Activated CD4-positive, alpha-beta T cell treated with anti-CD3 and anti-CD28 coated beads, Interleukin-2, amount 10 ng/mL, durations not matched to agents 7 days and 5 days (primary cell): ENCODE data around the gene CNOT6. TPM values are rescaled to one million over a fixed set of nuclear protein-coding genes. Genes with fewer than 3 reads are reported as not detected.
"Not testable (repeated sequence)": the region's sequence is repeated elsewhere in the genome, so short reads cannot be mapped to it uniquely, and the experiment has no call there.

ENCODE experiments used
- CTCF ChIA-PET: fragments of 350-600 bp; sonication (Branson Sonifier 250); formaldehyde crosslinking; loops from one replicate; lab custom pipeline; 2021; ENCODE audit warnings: antibody characterized with exemption; lab: Charles Lee
- POLR2A ChIA-PET: fragments of 350-600 bp; sonication (Branson Sonifier 250); formaldehyde crosslinking; loops from one replicate; lab custom pipeline; 2021; ENCODE audit warnings: antibody characterized with exemption; lab: Charles Lee
- DNase-seq: peaks from one replicate; pipeline ENCODE4 v3.0.0-alpha.2; 2020
- H3K27ac Mint-ChIP-seq: one replicate; pipeline ENCODE4 v1.8.0; 2021; ENCODE audit warnings: mild to moderate bottlenecking, moderate library complexity, mixed read lengths
- H3K27me3 Mint-ChIP-seq: one replicate; pipeline ENCODE4 v1.8.0; 2021; ENCODE audit warnings: mixed read lengths
- H3K36me3 Mint-ChIP-seq: one replicate; pipeline ENCODE4 v1.8.0; 2021; ENCODE audit warnings: low read depth, mixed read lengths
- H3K4me1 Mint-ChIP-seq: one replicate; pipeline ENCODE4 v1.8.0; 2021; ENCODE audit warnings: mixed read lengths
- H3K4me3 Mint-ChIP-seq: one replicate; pipeline ENCODE4 v1.8.0; 2021; ENCODE audit warnings: mild to moderate bottlenecking, moderate library complexity, mixed read lengths
- H3K9me3 Mint-ChIP-seq: one replicate; pipeline ENCODE4 v1.8.0; 2021; ENCODE audit warnings: mixed read lengths
- total RNA-seq, 2 experiments: library from RNA; stranded (reverse); gene quantifications; one replicate each; pipeline ENCODE4 v1.2.3, GENCODE V29; 2021

The CNOT6 gene
- total RNA-seq, 2 experiments from 2014 or later, result 38.3 to 44.8 TPM

DNA sequence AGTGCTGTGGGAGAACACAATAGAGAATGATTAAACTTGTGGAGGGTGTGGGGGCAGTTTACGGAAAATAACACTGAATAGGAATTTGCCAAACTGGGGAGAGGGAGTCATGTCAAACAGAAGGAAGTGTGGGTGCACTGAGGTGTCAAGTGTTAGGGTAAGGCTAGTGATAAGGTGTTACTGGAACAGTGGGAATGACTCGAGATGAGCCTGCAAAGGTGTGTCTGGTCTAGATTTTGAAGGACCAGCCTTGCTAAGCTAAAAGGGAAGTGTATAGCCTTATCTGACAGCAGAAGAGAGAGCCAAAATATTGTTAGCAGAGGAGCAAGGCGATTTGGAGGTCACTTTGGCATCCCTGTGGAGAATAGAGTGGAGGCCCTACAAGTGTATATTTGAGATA is 4.2 kb downstream of the CNOT6 start:
- Mint-ChIP-seq H3K27me3 (no peaks in the 10 kb centered on the region), H3K9me3 (peaks cover 1% of the 10 kb centered on the region), H3K36me3 (peaks cover 12% of the 10 kb centered on the region), H3K4me1 (peaks cover 33% of the 10 kb centered on the region), H3K4me3 (no peak overlapping the region), H3K27ac (no peak overlapping the region)
- ChIA-PET CTCF (no interaction called here), POLR2A (no interaction called here)
- no peak for DNase-seq

DNA sequence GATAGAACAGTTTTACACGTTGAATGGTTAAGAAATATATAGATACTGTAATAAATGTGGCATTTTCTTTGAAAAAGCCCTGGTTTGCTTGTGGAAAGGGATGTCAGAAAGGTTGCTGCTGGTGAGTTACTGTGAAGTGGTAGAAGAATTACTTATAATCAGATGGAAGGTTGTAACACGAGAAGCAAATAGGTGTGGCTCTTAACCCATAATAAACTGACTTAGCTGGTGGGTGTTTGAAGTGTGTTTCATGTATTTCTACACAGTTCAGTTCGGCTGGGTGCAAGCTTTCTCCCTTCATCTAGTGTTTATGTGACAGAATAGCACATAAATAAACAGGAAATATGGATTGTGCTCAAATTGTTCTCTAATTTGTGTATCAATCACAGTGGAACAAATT is 5.5 kb downstream of the CNOT6 start:
- peak overlapping the region; percentile 11 for H3K27ac Mint-ChIP-seq
- POLR2A ChIA-PET, result no interaction called here
- DNase-seq, result no peak

DNA sequence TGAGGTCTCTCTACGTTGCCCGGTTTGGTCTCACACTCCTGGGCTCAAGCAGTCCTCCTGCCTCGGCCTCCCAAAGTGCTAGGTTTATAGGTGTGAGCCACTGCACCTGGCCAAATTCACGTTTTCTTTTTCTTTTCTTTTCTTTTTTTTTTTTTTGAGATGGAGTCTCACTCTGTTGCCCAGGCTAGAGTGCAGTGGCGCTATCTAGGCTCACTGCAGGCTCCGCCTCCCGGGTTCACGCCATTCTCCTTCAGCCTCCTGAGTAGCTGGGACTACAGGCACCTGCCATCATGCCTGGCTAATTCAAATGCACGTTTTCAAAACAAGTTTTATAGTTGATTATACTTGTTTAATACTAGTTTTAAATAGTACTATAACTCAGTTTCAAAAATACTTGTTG is 6.1 kb downstream of the CNOT6 start:
- H3K27ac Mint-ChIP-seq, DNase-seq, POLR2A ChIA-PET, H3K27me3 Mint-ChIP-seq, H3K4me3 Mint-ChIP-seq, H3K9me3 Mint-ChIP-seq, CTCF ChIA-PET: not testable (repeated sequence)
- peaks cover 27% of the 10 kb centered on the region for H3K4me1 Mint-ChIP-seq
- H3K36me3 Mint-ChIP-seq, result peaks cover 17% of the 10 kb centered on the region

More for the DNA sequence above, 5.5 kb downstream of the CNOT6 start:
- Mint-ChIP-seq H3K4me3 (no peak overlapping the region), H3K36me3 (peaks cover 18% of the 10 kb centered on the region), H3K9me3 (peaks cover 2% of the 10 kb centered on the region), H3K4me1 (peaks cover 29% of the 10 kb centered on the region), H3K27me3 (no peaks in the 10 kb centered on the region)
- CTCF ChIA-PET, result interaction anchor here (0.6 to 0.9 kb wide), 2 partner anchors 21 to 382 kb away, joined by 3 read pairs; no protein-coding TSS in a partner anchor

DNA sequence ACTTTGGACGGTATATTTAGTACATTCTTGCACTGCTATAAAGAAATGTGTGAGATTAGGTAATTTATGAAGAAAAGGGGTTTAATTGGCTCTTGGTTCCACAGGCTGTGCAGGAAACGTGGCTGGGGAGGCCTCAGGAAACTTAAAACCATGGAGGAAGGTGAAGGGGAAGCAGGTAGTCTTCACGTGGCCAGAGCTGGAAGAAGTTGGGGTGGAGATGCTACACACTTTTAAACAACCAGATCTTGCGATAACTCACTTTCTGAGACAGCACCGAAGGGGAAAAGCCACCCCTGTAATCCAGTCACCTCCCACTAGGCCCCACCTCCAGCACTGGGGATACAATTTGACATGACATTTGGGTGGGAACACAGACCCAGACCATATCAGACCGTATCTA is 13.5 kb downstream of the CNOT6 start:
- no peak overlapping the region for H3K4me3 Mint-ChIP-seq
- CTCF ChIA-PET, result no interaction called here
- H3K4me1 Mint-ChIP-seq, result peaks cover 19% of the 10 kb centered on the region

DNA sequence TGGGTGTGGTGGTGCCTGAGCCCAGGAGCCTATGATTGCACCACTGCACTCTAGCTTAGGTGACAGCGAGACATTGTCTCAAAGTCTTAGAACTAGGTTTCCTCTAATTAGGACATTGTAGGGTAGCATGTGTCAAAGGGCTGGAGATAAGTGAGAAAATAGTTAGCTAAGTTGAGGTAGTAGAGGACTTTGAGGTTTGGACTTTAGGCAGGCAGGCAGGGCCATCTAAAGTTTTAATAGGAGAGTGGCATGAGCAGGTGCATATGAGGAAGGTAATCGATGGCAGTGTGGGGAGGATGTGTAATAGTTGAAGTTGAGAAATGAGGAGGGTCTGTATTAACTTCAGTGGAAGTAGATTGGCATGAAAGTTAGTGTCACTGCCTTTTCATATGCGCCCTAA is 21.1 kb downstream of the CNOT6 start:
- Mint-ChIP-seq H3K9me3 (no peaks in the 10 kb centered on the region), H3K27ac (no peak overlapping the region), H3K4me1 (peaks cover 21% of the 10 kb centered on the region), H3K27me3 (no peaks in the 10 kb centered on the region), H3K36me3 (peaks cover 15% of the 10 kb centered on the region), H3K4me3 (no peak overlapping the region)
- POLR2A ChIA-PET, result no interaction called here
- no peak for DNase-seq
- CTCF ChIA-PET, result interaction anchor here (0.7 kb wide), 1 partner anchor 43 kb away, joined by 3 read pairs; no protein-coding TSS in a partner anchor

More for the DNA sequence above, 13.5 kb downstream of the CNOT6 start:
- DNase-seq, result no peak
- POLR2A ChIA-PET, result no interaction called here
- no peak overlapping the region for H3K27ac Mint-ChIP-seq
- peaks cover 2% of the 10 kb centered on the region for H3K9me3 Mint-ChIP-seq
- H3K36me3 Mint-ChIP-seq, result peaks cover 26% of the 10 kb centered on the region
- H3K27me3 Mint-ChIP-seq, result no peaks in the 10 kb centered on the region

DNA sequence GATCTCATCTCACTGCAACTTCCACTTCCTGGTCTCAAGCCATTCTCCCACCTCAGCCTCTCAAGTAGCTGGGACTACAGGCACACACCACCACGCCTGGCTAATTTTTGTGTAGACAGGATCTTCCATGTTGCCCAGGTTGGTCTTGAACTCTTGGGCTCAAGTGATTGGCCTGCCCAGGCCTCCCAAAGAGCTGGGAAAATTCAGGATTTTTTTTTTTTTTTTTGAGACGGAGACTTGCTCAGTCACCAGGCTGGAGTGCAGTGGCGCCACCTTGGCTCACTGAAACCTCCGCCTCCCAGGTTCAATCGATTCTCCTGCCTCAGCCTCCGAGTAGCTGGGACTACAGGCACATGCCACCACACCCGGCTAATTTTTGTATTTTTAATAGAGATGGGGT is 21.8 kb downstream of the CNOT6 start:
- CTCF ChIA-PET, result interaction anchor here (0.7 kb wide), 1 partner anchor 42 kb away, joined by 3 read pairs; no protein-coding TSS in a partner anchor
- DNase-seq, H3K4me3 Mint-ChIP-seq, H3K9me3 Mint-ChIP-seq, H3K27me3 Mint-ChIP-seq, H3K27ac Mint-ChIP-seq, POLR2A ChIA-PET: not testable (repeated sequence)
- peaks cover 15% of the 10 kb centered on the region for H3K36me3 Mint-ChIP-seq
- peaks cover 22% of the 10 kb centered on the region for H3K4me1 Mint-ChIP-seq

DNA sequence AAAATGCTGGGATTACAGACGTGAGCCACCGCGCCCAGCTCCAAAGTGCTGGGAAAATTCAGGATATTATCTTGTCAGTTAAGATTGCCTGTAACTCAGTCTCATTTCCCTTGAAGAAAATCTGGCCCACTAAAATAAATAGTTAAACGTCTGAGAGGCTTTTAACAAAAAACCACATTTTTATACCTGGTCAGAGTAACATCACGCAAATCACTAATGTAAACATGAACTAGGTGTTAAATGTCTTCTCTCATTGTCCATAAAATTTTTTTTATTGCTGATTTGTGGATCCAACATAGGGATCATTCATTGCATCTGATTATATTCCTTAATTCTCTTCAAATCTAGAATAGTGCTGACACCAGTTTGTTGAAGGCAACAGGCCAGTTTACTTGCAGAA is 22.3 kb downstream of the CNOT6 start:
- no peak overlapping the region for H3K4me3 Mint-ChIP-seq
- H3K27me3 Mint-ChIP-seq, result no peaks in the 10 kb centered on the region
- no peaks in the 10 kb centered on the region for H3K9me3 Mint-ChIP-seq
- ChIA-PET POLR2A (no interaction called here), CTCF (no interaction called here)
- H3K4me1 Mint-ChIP-seq, result peaks cover 23% of the 10 kb centered on the region
- H3K27ac Mint-ChIP-seq, result no peak overlapping the region
- H3K36me3 Mint-ChIP-seq, result peaks cover 15% of the 10 kb centered on the region
- DNase-seq, result no peak

DNA sequence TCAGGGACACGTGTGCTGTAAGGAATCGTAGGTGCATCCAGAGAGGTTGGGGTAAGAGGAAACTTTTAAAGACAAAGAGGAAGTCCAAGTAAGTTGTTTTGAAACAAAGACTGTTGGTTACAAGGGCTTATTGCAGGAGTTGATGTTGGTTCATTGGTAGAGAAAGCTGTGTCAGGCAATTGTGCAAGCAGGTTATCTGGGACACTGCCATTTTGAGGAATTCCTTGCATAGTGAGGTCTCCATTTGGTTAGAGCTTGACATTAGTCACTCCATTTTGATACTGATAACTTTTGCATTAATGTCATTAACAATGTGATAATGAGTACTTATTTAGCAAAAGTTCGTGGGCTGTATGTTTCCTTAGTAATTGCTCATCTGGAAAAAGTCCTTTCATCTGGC is 24.9 kb downstream of the CNOT6 start:
- no peaks in the 10 kb centered on the region for H3K27me3 Mint-ChIP-seq
- ChIA-PET CTCF (interaction anchor here (0.7 kb wide), 1 partner anchor 77 kb away, joined by 3 read pairs; no protein-coding TSS in a partner anchor), POLR2A (no interaction called here)
- no peaks in the 10 kb centered on the region for H3K9me3 Mint-ChIP-seq
- DNase-seq, result no peak
- H3K4me1 Mint-ChIP-seq, result peaks cover 41% of the 10 kb centered on the region
- no peak overlapping the region for H3K4me3 Mint-ChIP-seq
- peaks cover 11% of the 10 kb centered on the region for H3K36me3 Mint-ChIP-seq
- no peak overlapping the region for H3K27ac Mint-ChIP-seq

DNA sequence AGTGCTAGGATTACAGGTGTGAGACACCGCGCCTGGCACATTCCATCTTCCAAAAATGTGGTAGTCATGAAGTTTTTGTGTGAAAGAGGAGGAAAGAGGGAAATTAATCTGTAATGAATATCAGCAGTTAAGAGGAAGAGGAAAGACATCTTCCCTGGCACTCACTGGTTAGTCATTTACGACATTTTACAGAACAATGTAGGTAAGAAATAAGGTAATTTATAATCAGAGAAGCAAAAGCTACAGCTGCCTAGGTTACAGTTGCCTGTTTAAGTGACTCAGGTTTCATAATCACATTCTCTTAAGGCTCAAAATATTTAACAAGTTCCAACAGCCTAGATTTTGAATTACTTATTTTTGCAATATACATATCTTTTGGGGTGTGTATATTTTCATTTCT is 26.9 kb downstream of the CNOT6 start:
- CTCF ChIA-PET, result no interaction called here
- POLR2A ChIA-PET, result no interaction called here
- H3K27me3 Mint-ChIP-seq, result no peaks in the 10 kb centered on the region
- no peaks in the 10 kb centered on the region for H3K9me3 Mint-ChIP-seq
- H3K27ac Mint-ChIP-seq, result no peak overlapping the region
- H3K36me3 Mint-ChIP-seq, result peaks cover 9% of the 10 kb centered on the region
- DNase-seq, result no peak
- peaks cover 45% of the 10 kb centered on the region for H3K4me1 Mint-ChIP-seq
- H3K4me3 Mint-ChIP-seq, result no peak overlapping the region

DNA sequence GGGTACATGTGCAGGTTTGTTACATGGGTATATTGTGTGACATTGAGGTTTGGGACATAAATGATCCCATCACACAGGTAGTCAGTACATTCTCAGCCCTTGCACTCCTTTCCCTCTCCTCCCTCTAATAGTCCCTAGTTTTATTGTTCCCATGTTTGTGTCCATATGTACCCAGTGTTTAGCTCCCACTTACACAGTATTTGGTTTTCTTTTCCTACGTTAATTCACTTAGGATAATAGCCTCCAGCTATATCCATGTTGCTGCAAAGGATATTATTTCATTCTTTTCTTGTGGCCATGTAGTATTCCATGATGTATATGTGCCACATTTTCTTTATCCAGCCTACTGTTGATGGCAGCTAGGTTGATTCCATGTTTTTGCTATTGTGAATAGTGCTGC is 27.4 kb downstream of the CNOT6 start:
- peaks cover 9% of the 10 kb centered on the region for H3K36me3 Mint-ChIP-seq
- no peak overlapping the region for H3K27ac Mint-ChIP-seq
- no peaks in the 10 kb centered on the region for H3K27me3 Mint-ChIP-seq
- CTCF ChIA-PET, result no interaction called here
- DNase-seq, result no peak
- no peak overlapping the region for H3K4me3 Mint-ChIP-seq
- POLR2A ChIA-PET, result no interaction called here
- no peaks in the 10 kb centered on the region for H3K9me3 Mint-ChIP-seq
- H3K4me1 Mint-ChIP-seq, result peaks cover 50% of the 10 kb centered on the region

DNA sequence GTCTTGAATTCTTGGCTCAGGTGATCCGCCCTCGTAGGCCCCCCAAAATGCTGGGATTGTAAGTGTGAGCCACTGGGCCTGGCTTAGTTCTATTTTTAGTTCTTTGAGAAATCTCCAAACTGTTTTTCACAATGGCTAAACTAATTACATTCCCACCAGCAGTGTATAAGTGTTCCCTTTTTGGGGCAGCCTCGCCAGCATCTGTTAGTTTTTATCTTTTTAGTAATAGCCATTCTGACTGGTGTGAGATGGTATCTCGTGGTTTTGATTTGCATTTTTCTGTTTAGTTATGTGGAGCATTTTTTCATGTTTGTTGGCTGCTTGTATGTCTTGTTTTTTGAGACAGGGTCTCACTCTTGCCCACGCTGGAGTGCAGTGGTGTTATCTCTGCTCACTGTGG is 28.2 kb downstream of the CNOT6 start:
- no peak overlapping the region for H3K27ac Mint-ChIP-seq
- H3K4me3 Mint-ChIP-seq, result no peak overlapping the region
- peaks cover 8% of the 10 kb centered on the region for H3K36me3 Mint-ChIP-seq
- CTCF ChIA-PET, result no interaction called here
- no peaks in the 10 kb centered on the region for H3K27me3 Mint-ChIP-seq
- no peaks in the 10 kb centered on the region for H3K9me3 Mint-ChIP-seq
- no peak for DNase-seq
- peaks cover 50% of the 10 kb centered on the region for H3K4me1 Mint-ChIP-seq
- POLR2A ChIA-PET, result no interaction called here

DNA sequence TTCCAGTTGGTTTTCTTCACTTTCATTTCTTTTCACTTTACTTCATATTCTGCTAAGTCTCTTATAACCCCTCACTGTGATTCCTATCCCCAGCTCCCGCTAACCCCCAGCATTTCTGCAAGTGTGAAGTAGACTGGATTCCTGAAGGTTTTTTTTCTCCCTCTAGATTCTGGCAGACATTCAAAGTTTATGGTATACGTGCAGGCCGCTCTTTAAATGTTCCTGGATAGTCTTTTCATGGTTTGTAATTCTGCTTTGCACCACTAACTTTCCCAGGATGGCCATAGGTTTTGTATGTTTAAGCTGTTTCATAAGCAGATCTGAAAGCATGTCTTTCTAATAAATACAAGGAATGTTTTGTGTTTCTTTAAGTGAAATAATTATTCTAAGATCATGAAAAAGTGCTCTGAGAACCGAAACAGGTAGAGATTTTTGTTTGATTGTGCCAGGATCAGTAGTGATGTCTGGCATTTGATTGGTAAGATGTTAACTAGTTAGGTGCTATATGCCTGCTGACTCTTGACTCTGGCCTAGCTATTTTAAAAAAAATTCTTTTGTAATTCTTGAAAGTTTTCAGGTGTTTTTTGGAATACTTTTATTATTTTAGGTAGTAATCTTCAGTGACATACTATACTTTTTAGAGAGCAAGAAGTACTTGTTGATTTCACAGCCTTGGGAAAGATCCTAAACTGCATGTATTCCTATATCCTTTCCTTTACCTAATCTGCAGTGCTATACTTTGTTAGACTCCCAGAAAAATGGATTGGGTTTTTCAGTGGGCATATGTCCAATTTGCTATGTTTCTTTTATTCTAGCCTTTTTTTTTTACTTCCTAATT is 29.7 kb downstream of the CNOT6 start:
- Mint-ChIP-seq H3K4me1 (peaks cover 45% of the 10 kb centered on the region), H3K4me3 (no peak overlapping the region), H3K27me3 (no peaks in the 10 kb centered on the region), H3K27ac (no peak overlapping the region), H3K9me3 (no peaks in the 10 kb centered on the region), H3K36me3 (peaks cover 2% of the 10 kb centered on the region)
- ChIA-PET POLR2A (no interaction called here), CTCF (interaction anchor here (0.6 kb wide), 1 partner anchor 36 kb away, joined by 3 read pairs; no protein-coding TSS in a partner anchor)
- DNase-seq, result no peak

DNA sequence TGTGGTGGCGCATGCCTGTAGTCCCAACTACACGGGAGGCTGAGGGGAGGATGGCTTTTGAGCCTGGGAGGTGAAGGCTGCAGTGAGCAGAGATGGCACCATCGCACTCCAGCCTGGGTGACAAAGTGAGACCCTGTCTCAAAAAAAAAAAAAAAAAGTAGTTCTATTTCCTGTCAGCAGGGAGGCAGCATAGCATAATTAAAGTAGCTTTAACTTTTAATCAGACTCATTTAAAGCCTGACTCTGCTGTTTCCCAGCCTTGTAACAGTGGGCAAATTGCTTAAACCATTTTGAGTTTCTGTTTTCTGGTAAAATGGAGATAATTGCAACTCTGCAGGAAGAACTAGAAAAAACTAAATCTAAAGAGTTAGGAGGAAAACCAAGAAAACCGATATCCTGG is 31.2 kb downstream of the CNOT6 start:
- H3K27ac Mint-ChIP-seq, result peak overlapping the region; percentile 31
- peaks cover 11% of the 10 kb centered on the region for H3K36me3 Mint-ChIP-seq
- peaks cover 45% of the 10 kb centered on the region for H3K4me1 Mint-ChIP-seq
- CTCF ChIA-PET, result interaction anchor here (1.2 kb wide), 1 partner anchor 11 kb away, joined by 3 read pairs; no protein-coding TSS in a partner anchor
- no peaks in the 10 kb centered on the region for H3K9me3 Mint-ChIP-seq
- H3K27me3 Mint-ChIP-seq, result no peaks in the 10 kb centered on the region
- POLR2A ChIA-PET, result no interaction called here
- no peak overlapping the region for H3K4me3 Mint-ChIP-seq
- no peak for DNase-seq
